PC-3 (cell line): ENCODE results near the gene DNAH17. TPM values are rescaled to one million over a fixed set of nuclear protein-coding genes. Genes with fewer than 3 reads are reported as not detected.

ENCODE experiments used
- ATAC-seq: fragments of 200-7000 bp; cut with Tn5 transposase; 2 replicates; pipeline ENCODE4 v1.9.1; 2020; ENCODE audit warnings: mild to moderate bottlenecking, moderate library complexity
- BruUV-seq: library from RNA; stranded (reverse); fragments of 400-500 nt; replicated peaks from 2 replicates; lab custom pipeline; 2021; lab: Mats Ljungman, UMichigan
- CTCF ChIA-PET: fragments of 300-600 bp; sonication (Branson Sonifier 250); formaldehyde crosslinking; loops from one replicate; lab custom pipeline; 2022; ENCODE audit warnings: antibody characterized with exemption; lab: Charles Lee
- POLR2A ChIA-PET: fragments of 300-600 bp; sonication (Branson Sonifier 250); formaldehyde crosslinking; loops from one replicate; lab custom pipeline; 2022; ENCODE audit warnings: antibody characterized with exemption; ENCODE audit not compliant: unreplicated experiment; lab: Charles Lee
- DNase-seq: peaks from one replicate; pipeline ENCODE4 v3.0.0-alpha.2; 2015
- H2AFZ ChIP-seq: fragments of 300-600 bp; sonication (generic); 2 replicates; pipeline ENCODE4 v1.6.0; 2016; ENCODE audit warnings: antibody characterized with exemption, low read length
- H3F3A ChIP-seq: fragments of 300-600 bp; sonication (generic); one replicate; pipeline ENCODE4 v1.6.0; 2017; ENCODE audit warnings: antibody characterized with exemption, low read length, control low read depth, mild to moderate bottlenecking; ENCODE audit not compliant: unreplicated experiment
- H3K27ac ChIP-seq: fragments of 300-600 bp; sonication (generic); 2 replicates; pipeline ENCODE4 v1.5.1; 2016; ENCODE audit warnings: mild to moderate bottlenecking, low read length
- H3K27me3 ChIP-seq: fragments of 300-600 bp; sonication (generic); 2 replicates; pipeline ENCODE4 v1.6.1; 2016; ENCODE audit warnings: low read length, mixed read lengths
- H3K36me3 ChIP-seq: fragments of 300-600 bp; sonication (generic); 2 replicates; pipeline ENCODE4 v1.6.1; 2016; ENCODE audit warnings: low read depth, mixed run types, low read length, mixed read lengths
- H3K4me1 ChIP-seq: fragments of 300-600 bp; sonication (generic); 2 replicates; pipeline ENCODE4 v1.5.1; 2016; ENCODE audit warnings: low read length; ENCODE audit not compliant: insufficient read depth
- H3K4me2 ChIP-seq: fragments of 300-600 bp; sonication (generic); 2 replicates; pipeline ENCODE4 v1.6.0; 2016; ENCODE audit warnings: low read length
- H3K4me3 ChIP-seq: fragments of 300-600 bp; sonication (generic); 2 replicates; pipeline ENCODE4 v1.5.1; 2016; ENCODE audit warnings: mild to moderate bottlenecking, low read length, mixed read lengths
- H3K79me2 ChIP-seq: fragments of 300-600 bp; sonication (generic); 2 replicates; pipeline ENCODE4 v1.6.1; 2017; ENCODE audit warnings: low read length, mixed read lengths
- H3K9ac ChIP-seq: fragments of 300-600 bp; sonication (generic); 2 replicates; pipeline ENCODE4 v1.6.0; 2016; ENCODE audit warnings: mild to moderate bottlenecking, low read length
- H3K9me2 ChIP-seq: fragments of 300-600 bp; sonication (generic); replicated peaks from 2 replicates; pipeline ENCODE4 v1.6.1; 2016; ENCODE audit warnings: mixed run types, low read length, mixed read lengths
- H3K9me3 ChIP-seq: fragments of 300-600 bp; sonication (generic); 2 replicates; pipeline ENCODE4 v1.6.1; 2016; ENCODE audit warnings: low read length, mixed read lengths
- H4K20me1 ChIP-seq: fragments of 300-600 bp; sonication (generic); 2 replicates; pipeline ENCODE4 v1.6.1; 2016; ENCODE audit warnings: low read length, mixed read lengths
- CTCF ChIP-seq: fragments of 300-600 bp; sonication (generic); conservative IDR thresholded peaks from 2 replicates; pipeline ENCODE4 v1.5.1; 2017; ENCODE audit warnings: antibody characterized with exemption, low read depth, mild to moderate bottlenecking, low read length
- EZH2 ChIP-seq: fragments of 300-600 bp; sonication (generic); IDR thresholded peaks from one replicate; pipeline ENCODE4 v1.6.1; 2017; ENCODE audit warnings: antibody characterized with exemption, mild to moderate bottlenecking, low read length; ENCODE audit not compliant: unreplicated experiment
- EZH2phosphoT487 ChIP-seq: fragments of 300-600 bp; sonication (generic); IDR thresholded peaks from 2 replicates; pipeline ENCODE4 v1.6.1; 2018; ENCODE audit warnings: mild to moderate bottlenecking, antibody characterized with exemption, low read length, borderline replicate concordance
- intact Hi-C: fragments of 100-400 bp; cut with micrococcal nuclease; formaldehyde crosslinking; loops from 2 replicates; pipeline ENCODE4 v1.9.0; 2023
- total RNA-seq: library from RNA; depleted of rRNA; stranded (reverse); fragments of >200 nt; gene quantifications from 2 replicates; pipeline ENCODE4 v1.2.3, GENCODE V29; 2014

Gene DNAH17
- total RNA-seq, 1 experiment from 2014 or later = 0.04 TPM

GRCh38 chr17:78566947-78567346 lies 10.2 kb downstream of the DNAH17 start:
- no peak overlapping the region for H3K4me2 ChIP-seq
- no peak for ATAC-seq
- intact Hi-C loops = no loop called here
- no peaks in the 10 kb centered on the region for H3K4me1 ChIP-seq
- no peak for DNase-seq
- H3K27me3 ChIP-seq = peaks cover 75% of the 10 kb centered on the region
- no peaks in the 10 kb centered on the region for H3F3A ChIP-seq
- no peaks in the 10 kb centered on the region for H4K20me1 ChIP-seq
- no peak overlapping the region for H3K9ac ChIP-seq
- no peak overlapping the region for H3K4me3 ChIP-seq
- no peaks in the 10 kb centered on the region for H3K36me3 ChIP-seq
- no peaks in the 10 kb centered on the region for H3K9me3 ChIP-seq
- no peaks in the 10 kb centered on the region for H3K79me2 ChIP-seq
- POLR2A ChIA-PET = interaction anchor here (0.7 kb wide), 1 partner anchor 339 kb away, joined by 4 read pairs; no protein-coding TSS in a partner anchor
- no peaks in the 10 kb centered on the region for H3K9me2 ChIP-seq
- H2AFZ ChIP-seq = no peak overlapping the region
- no peak overlapping the region for H3K27ac ChIP-seq
- no TSS peak for BruUV-seq
- CTCF ChIA-PET = no interaction called here
- TF ChIP-seq EZH2phosphoT487 = no peak
- TF ChIP-seq EZH2 = no peak
- no peak for TF ChIP-seq CTCF

- no peaks in the 10 kb centered on the region for H3K79me2 ChIP-seq
- no peak for DNase-seq
- H3K9ac ChIP-seq = no peak overlapping the region
- H3K27ac ChIP-seq = no peak overlapping the region
- H3K4me3 ChIP-seq = no peak overlapping the region
- H3K36me3 ChIP-seq = no peaks in the 10 kb centered on the region
- intact Hi-C loops = no loop called here
- H3K27me3 ChIP-seq = peaks cover 82% of the 10 kb centered on the region
- H3K9me2 ChIP-seq = no peaks in the 10 kb centered on the region
- no TSS peak for BruUV-seq
- no peak for TF ChIP-seq EZH2
- no peak for TF ChIP-seq EZH2phosphoT487
- TF ChIP-seq CTCF = no peak
- H3K4me2 ChIP-seq = no peak overlapping the region
- ATAC-seq = no peak
- ChIA-PET POLR2A (no interaction called here), CTCF (no interaction called here)
- H2AFZ ChIP-seq = no peak overlapping the region
- H3K9me3 ChIP-seq = no peaks in the 10 kb centered on the region
- H3F3A ChIP-seq = no peaks in the 10 kb centered on the region
- no peaks in the 10 kb centered on the region for H4K20me1 ChIP-seq
- H3K4me1 ChIP-seq = no peaks in the 10 kb centered on the region
These were observed 13.7 kb downstream of the DNAH17 start for GRCh38 chr17:78563189-78564145.

GRCh38 chr17:78562734-78563133 lies 14.5 kb downstream of the DNAH17 start:
- BruUV-seq = no TSS peak
- H3K9ac ChIP-seq = no peak overlapping the region
- no peak overlapping the region for H3K4me2 ChIP-seq
- peaks cover 77% of the 10 kb centered on the region for H3K27me3 ChIP-seq
- no peak overlapping the region for H3K27ac ChIP-seq
- ATAC-seq (no peak), DNase-seq (no peak)
- no peaks in the 10 kb centered on the region for H3K9me3 ChIP-seq
- no peak overlapping the region for H2AFZ ChIP-seq
- TF ChIP-seq EZH2phosphoT487 (no peak), EZH2 (no peak), CTCF (no peak)
- no peaks in the 10 kb centered on the region for H3K36me3 ChIP-seq
- CTCF ChIA-PET = no interaction called here
- H3K4me3 ChIP-seq = no peak overlapping the region
- POLR2A ChIA-PET = no interaction called here
- no peaks in the 10 kb centered on the region for H3F3A ChIP-seq
- no peaks in the 10 kb centered on the region for H3K4me1 ChIP-seq
- no peaks in the 10 kb centered on the region for H3K9me2 ChIP-seq
- intact Hi-C loops = loop anchor here (1.0 kb wide), 1 partner anchor 66 kb away; no protein-coding TSS in a partner anchor
- no peaks in the 10 kb centered on the region for H4K20me1 ChIP-seq
- no peaks in the 10 kb centered on the region for H3K79me2 ChIP-seq
